ENCODE data around the gene MIS12.
A peak's percentile ranks its signal among the peaks of the same experiment; 100 is the strongest.

MIS12 gene

GRCh38 chr17:5500247-5500588, 13.9 kb downstream of the MIS12 start:
- DNase-seq (ENCODE audit: low read depth) = no peak

DNA sequence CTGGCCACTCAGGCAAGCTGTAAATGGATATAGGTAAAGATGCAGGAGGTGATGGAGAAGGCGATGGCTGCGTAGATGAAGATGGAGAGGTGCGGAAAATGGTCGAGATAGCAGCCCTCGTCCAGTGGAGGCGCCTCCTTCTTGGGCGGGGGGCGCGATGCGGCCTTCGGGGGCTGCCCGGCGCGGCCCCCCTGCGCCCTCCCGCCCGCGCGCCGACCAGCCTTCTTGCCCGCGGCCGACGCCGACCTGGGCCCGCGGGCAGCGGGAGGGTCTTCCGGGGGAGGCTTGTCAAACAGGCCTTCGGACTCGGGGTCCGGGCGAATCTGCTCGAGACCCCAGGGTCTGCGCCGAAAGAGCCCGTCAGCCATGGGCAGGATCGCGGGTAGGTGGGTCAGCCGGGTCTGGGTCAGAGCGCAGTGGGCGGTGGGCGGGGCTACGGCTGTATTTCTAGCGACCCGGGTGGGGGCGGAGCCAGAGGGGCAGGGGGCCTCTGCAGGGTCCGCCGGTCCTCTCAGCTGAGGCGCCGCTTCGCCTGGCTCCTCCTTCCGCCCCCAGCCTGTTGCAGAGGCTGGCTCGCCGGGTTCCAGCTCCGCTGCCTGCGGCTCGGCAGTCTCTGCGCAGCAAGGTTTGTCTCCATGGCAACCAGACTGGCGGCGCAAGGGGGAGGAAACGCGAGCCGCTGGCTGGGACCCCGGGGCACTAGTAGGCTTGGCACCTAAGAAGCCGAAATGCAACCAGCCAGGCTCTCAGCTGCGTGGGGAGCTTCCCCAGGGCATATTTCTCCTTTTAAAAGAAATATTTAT, 14.4 kb downstream of the MIS12 start:
- DNase-seq (ENCODE audit: low read depth) = peak; percentile 64

- no peak for DNase-seq (ENCODE audit: low read depth)
These were observed 15.3 kb downstream of the MIS12 start for GRCh38 chr17:5501685-5502084.

- DNase-seq (ENCODE audit: low read depth) = no peak
These were observed 16.2 kb downstream of the MIS12 start for GRCh38 chr17:5502552-5502951.

- no peak for DNase-seq (ENCODE audit: low read depth)
These were observed 19.9 kb downstream of the MIS12 start for GRCh38 chr17:5506307-5506706.

DNA sequence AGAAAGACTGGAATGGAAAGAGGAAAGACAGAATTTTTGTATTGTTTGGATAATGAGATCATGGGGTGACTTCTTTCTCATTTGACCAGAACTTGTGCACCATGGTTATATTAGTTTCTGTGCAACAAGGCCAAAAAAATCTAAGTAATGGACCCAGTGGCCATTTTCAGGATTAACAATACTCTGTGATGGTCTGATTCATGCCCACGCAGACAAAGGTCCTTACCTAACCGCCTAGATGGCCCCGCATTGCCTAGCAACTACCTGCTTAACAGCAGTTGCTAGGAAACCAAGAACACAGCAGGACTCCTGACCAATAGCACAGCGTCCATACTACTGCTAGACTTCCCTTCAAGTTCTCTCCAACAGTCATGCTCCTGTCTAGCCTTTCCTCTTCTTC, 22.4 kb downstream of the MIS12 start:
- DNase-seq (ENCODE audit: low read depth) = no peak

- DNase-seq (ENCODE audit: low read depth) = no peak
These were observed 23.1 kb downstream of the MIS12 start for GRCh38 chr17:5509482-5509881.

GRCh38 chr17:5510771-5511170, 24.4 kb downstream of the MIS12 start:
- no peak for DNase-seq (ENCODE audit: low read depth)

DNA sequence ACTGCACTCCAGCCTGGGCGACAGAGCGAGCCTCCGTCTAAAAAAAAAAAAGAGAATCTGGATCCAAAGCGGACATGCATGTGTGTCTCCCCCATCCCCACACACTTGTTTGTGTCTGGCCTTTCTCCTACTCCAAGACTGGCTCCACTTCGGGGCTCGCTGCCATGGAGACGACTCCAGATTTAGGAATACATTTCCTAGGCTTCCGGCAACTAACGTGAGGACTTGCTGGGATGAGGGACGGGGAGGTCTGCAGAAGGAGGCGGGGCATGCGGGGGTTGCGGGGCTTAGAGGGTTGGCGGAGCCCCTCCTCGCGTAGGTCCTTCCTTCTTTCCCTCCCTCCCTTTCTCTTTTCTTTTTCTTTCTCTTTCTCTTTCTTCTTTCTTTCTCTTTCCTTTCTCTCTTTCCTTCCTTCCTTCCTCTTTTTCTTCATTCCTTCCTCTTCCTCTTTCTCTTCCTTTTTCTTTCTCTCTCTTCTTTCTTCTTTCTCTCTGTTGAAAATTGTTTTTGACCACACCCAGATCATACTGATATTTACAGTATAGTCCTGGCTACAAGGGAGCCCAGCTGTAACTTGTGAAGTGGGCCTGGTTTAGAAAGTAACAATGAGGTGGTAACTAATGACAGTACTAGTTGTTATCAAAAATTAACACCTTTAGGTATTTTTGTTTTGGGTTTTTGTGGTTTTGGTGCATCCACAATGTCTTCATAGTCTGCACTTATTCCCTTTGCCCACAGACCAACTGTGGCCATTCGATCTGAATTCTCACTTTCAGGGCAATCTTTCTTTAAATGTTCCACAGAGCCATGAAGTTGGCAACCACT, 25.2 kb downstream of the MIS12 start:
- DNase-seq (ENCODE audit: low read depth) = no peak

DNA sequence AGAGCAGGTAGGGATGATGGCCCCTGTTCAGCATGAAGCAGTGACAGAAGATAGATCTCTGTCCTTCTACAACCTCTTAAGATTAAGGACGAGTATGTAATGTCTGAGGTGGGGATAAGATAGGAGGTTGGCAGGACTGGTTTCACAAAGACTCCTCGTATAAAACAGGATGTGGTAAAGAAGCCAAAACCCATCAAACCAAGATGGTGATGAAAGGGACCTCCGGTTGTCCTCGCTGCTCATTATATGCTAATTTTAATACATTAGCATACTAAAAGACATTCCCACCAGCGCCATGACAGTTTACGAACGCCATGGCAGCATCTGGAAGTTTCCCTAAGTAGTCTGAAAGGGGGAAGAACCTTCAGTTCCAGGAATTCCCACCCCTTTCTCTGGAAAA, 27.3 kb downstream of the MIS12 start:
- DNase-seq (ENCODE audit: low read depth) = no peak

DNA sequence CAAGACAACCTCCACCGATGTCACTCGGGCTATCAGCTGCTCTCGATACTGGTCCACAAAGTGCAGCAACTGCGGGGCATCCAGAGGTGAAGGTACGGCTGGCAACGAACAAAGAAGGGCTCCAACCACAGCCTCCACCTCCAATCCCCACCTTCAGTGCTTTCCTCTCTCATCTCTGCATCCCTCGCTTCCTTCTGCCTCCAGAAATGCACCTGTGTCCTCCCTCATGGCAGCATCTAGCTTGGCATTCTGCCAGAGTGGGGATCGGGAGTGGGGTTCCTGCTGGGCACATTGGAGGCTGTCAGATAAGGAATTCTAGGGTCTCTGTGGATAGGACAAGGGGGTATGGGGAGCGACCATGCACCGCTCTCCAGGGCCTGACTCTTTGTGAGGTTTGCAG, 28.6 kb downstream of the MIS12 start:
- DNase-seq (ENCODE audit: low read depth) = no peak

DNA sequence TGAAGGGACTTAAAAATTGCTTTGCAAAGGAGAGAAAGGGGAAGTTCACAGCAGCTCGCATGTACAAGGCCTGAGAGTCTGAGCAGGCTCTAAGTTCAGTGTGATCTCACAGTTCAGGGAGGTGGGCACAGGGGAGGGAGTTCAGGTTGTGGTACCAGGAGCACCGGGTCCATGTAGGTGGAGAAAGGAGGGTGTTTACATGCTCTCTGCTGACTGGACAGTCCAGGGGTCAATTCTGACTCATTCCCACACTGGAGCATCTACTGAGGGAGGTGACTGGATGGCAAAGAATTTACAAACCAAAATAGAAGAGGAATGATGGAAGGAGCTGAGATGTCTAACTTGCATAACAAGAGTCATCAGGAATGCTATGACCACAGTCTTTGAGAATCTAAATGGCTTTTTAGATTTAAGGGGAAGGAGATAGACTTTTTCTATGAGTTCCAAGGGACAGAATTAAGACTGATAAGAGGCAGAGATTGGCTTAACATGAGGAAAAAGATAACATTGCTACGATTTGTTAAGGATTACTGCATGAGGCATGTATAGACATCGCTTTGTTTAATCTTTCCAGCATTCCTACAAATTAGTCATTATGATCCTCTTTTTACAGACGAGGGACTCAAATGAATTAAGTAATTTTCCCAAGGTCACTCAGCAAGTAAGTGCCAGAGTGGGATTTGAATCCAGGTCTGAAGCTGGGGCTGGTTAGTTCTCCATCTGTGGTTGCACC, 29.9 kb downstream of the MIS12 start:
- no peak for DNase-seq (ENCODE audit: low read depth)

GRCh38 chr17:5522476-5522875, 36.1 kb downstream of the MIS12 start:
- no peak for DNase-seq (ENCODE audit: low read depth)

GRCh38 chr17:5523249-5523648, 36.9 kb downstream of the MIS12 start:
- DNase-seq (ENCODE audit: low read depth) = no peak

DNA sequence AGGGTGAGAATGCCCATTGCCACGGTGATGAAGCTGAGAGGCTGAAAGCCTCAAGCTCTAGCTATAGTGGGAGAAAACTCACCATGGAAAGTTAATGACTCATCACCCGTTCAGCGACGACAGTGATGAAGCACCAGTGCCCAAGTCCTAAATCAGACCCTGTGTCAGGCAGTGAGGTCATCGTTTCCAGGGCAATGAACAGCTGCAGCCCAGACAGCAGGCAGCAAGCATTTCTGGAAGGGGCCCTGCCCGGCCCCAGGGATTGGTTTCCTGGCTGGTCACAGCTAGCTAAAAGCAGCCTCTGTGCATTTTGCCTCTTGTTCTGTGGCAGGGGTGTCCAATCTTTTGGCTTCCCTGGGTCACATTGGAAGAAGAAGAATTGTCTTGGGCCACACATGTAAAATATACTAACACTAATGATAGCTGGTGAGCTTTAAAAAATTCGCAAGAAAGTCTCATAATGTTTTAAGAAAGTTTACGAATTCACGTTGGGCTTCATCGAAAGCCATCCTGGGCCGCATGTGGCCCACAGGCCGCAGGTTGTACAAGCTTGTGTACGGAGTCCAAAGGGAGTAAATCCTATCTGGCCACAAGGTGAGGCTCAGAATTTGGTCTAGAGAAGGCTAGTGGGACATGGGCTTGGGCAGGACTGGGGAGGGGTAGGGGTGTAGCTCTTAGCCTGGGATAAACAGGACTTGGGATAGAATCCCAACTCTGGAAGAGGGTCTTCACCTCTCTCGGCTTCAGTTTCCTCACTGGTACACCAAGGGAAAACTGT, 40.6 kb downstream of the MIS12 start:
- no peak for DNase-seq (ENCODE audit: low read depth)

GRCh38 chr17:5527601-5528250, 41.4 kb downstream of the MIS12 start:
- DNase-seq (ENCODE audit: low read depth) = no peak

DNA sequence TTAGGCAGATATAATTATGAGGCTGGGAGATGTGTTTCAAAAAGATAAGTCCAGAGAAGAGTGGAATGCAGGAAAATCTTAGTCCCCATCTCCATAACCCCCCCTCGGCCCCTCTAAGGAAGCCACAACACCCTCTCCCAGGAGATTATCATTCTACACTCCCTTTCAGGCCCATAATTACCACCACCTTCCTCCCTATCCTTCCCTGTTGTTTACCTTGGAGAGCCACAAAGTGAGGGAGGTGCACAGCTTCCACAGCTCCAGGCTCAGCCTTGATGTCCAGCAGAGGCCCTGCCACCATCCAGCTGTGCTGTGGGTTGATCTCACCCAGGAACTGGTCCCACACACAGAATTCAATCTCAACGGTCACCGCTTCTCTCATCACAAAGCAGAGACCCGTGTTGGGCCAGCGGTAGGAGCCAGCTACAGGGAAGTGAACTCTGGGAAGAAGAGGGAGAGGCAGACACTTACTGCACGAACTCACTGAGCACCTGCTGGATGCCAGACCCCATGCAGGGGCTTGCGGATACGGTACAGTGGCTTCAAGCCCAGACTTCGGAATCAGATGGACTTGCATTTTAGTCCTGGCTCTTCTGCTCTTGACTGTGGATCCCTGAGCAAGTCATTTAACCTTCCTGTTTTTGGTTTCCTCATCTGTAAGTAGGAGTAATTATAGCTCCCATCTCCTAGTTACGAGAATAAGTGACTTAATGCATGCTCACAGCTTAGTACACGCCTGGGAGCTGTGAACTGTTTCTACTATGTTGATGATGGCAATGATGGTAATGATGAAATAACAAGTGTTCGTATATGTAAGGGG, 44.1 kb downstream of the MIS12 start:
- no peak for DNase-seq (ENCODE audit: low read depth)

- no peak for DNase-seq (ENCODE audit: low read depth)
These were observed 44.7 kb downstream of the MIS12 start for GRCh38 chr17:5531085-5531418.

DNA sequence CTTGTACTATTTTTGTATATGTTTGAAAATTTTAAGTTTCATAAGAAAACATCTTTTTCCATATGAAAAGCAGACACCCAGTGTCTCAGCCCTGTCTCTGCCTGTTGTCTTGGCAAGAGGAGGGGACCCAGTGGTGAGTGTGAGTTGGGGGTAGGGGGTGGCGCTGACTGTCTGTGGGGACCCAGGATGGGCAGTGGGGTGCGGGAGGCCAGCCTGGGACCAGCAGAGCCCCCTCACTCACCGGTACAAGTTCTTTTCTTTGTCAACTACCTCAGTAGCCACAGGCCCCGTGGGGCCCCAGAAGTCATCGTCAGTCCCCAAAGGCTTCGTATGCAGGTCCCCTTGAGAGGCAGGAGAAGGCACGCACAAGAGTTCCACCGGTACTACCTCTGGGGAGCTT, 46.2 kb downstream of the MIS12 start:
- DNase-seq (ENCODE audit: low read depth) = no peak

DNA sequence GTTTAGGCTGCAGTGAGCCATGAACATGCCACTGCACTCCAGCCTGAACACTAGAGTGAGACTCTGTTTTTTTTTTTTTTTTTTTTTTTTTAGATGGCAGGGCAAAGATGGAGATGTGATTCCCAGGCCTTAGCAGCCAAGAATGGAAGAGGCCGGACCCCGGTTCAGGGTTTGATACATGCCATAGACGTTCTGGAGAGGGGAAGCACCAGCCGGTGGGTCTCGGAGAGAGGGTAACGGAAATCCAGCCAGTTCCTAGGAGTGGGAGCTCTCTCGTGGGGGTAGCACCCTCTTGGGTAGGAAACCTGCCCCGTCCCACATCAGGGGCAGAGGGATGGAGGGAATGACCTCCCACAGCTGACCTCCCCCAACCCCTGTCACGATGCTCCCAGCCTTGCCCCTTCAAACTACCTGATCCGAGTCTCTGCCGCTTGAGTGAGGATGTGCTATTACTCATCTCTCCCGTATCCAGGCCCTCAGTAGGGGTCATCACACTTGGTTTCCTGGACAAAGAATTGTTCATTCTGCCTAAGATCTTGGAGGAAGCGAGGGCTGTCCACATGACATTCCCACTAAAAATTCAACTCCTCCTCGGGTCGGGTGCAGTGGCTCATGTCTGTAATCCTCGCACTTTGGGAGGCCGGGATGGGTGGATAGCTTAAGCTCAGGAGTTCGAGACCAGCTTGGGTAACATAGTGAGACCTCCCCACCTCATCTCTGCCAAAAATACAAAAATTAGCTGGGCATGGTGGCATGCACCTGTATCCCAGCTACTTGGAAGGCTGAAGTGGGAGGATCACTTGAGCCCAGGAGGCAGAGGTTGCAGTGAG, 47.3 kb downstream of the MIS12 start:
- no peak for DNase-seq (ENCODE audit: low read depth)
